HuH-7 (cell line): ENCODE data around the gene ARMC9.

ENCODE experiments used
- DNase-seq: peaks from one replicate; pipeline ENCODE4 v3.0.0; 2011; ENCODE audit warnings: low spot score

The ARMC9 gene

GRCh38 chr2:231204581-231204980 lies 6.2 kb downstream of the ARMC9 start:
- no peak for DNase-seq

- DNase-seq: no peak
Observed at GRCh38 chr2:231207734-231208133, 9.3 kb downstream of the ARMC9 start.

- no peak for DNase-seq
Observed at GRCh38 chr2:231210782-231211181, 12.4 kb downstream of the ARMC9 start.

- DNase-seq: no peak
Observed at GRCh38 chr2:231211486-231211885, 13.1 kb downstream of the ARMC9 start.

GRCh38 chr2:231212329-231212845 lies 14.0 kb downstream of the ARMC9 start:
- no peak for DNase-seq

- no peak for DNase-seq
Observed at GRCh38 chr2:231213931-231214642, 15.7 kb downstream of the ARMC9 start.

- DNase-seq: no peak
Observed at GRCh38 chr2:231218366-231218765, 19.9 kb downstream of the ARMC9 start.

GRCh38 chr2:231219289-231219688 lies 20.9 kb downstream of the ARMC9 start:
- DNase-seq: no peak

- DNase-seq: no peak
Observed at GRCh38 chr2:231221761-231222160, 23.3 kb downstream of the ARMC9 start.

- no peak for DNase-seq
Observed at GRCh38 chr2:231222318-231223000, 24.0 kb downstream of the ARMC9 start.

GRCh38 chr2:231223001-231223375 lies 24.6 kb downstream of the ARMC9 start:
- DNase-seq: no peak

- DNase-seq: no peak
Observed at GRCh38 chr2:231223458-231223976, 25.1 kb downstream of the ARMC9 start.

- DNase-seq: peak; percentile 77
Observed at GRCh38 chr2:231227310-231228162, 29.1 kb downstream of the ARMC9 start.

- DNase-seq: no peak
Observed at GRCh38 chr2:231228223-231228622, 29.8 kb downstream of the ARMC9 start.

- no peak for DNase-seq
Observed at GRCh38 chr2:231228974-231229529, 30.6 kb downstream of the ARMC9 start.

- DNase-seq: no peak
Observed at GRCh38 chr2:231235217-231235616, 36.8 kb downstream of the ARMC9 start.

GRCh38 chr2:231238689-231239088 lies 40.3 kb downstream of the ARMC9 start:
- no peak for DNase-seq

- DNase-seq: no peak
Observed at GRCh38 chr2:231239751-231240150, 41.3 kb downstream of the ARMC9 start.

GRCh38 chr2:231241755-231242507 lies 43.5 kb downstream of the ARMC9 start:
- DNase-seq: no peak

- no peak for DNase-seq
Observed at GRCh38 chr2:231243866-231244265, 45.4 kb downstream of the ARMC9 start.
